Glomerular visceral epithelial cell (primary cell): Measurements from ENCODE around the gene UVRAG.

Experiments
- DNase-seq: peaks from one replicate; pipeline ENCODE4 v3.0.0-alpha.2; 2016; ENCODE audit errors: extremely low spot score

Gene UVRAG

DNA sequence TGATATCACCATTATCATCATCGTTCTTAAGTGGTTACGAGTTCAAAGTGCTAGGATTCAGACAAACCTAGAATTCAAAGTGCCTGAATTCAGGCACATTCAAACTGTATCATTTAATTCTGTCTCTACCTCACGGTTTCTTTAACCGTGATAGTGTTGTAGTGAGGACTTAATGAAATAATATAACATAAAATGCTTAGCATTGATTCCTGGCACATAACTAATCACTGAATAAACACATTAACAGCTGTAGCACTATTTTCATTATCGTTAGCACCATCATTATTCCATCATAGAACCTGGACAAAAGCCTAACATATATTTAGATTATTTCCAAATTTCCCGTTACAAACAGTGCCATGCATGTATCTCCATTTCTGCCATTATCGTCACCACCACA lies 289.3 kb downstream of the UVRAG start:
- no peak for DNase-seq

DNA sequence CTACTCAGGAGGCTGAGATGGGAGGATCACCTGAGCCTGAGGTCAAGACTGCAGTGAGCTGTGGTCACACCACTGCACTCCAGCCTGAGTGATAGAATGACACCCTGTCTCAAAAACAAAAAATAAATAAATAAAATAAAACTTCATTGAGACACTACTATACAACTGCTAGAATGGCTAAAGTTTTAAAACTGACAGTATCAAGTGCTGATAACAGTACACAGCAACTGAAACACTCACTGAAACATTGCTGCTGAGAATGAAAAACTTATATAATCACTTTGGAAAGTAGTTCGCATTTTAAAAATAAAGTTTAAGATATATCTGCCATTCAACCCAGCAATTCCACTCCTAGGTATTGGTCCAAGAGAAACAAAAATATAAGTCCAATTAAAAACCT lies 290.6 kb downstream of the UVRAG start:
- no peak for DNase-seq

DNA sequence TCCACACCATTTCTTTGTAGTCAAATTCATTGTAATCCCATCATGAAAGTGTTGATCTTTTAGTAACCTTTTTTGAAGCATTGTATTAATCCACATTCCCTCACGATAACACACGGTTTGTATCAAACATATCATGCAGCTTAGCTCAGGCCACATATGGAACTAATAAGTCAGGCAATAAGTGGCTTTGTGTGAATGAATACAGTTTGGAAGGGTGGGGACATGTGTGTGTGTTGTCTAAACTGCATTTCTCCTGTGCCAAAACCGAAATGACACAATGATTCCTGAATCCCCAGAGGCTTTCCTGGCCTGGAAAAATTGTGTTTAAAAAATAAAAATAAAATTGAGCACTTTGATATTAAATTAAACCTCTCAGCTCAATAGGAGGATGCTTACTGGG lies 293.0 kb downstream of the UVRAG start:
- no peak for DNase-seq

DNA sequence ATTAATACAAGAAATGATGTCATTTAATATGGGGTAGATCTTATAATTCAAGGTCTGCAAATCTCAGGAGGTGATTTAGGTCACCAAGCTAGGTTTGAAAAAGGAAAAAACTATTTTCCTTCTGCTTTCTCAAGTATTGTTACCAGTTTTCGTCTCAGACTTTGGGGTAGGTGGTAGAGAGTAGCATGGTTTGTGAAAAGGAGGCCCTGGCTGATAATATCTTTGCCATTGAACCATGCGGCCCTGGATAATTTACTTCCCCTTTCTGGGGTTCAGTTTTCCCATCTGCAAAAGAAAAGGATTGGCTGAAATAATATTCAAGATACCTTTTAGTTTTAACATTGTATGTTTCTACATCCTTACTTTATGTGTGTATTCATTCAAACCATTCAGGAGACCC lies 299.2 kb downstream of the UVRAG start:
- DNase-seq: no peak

DNA sequence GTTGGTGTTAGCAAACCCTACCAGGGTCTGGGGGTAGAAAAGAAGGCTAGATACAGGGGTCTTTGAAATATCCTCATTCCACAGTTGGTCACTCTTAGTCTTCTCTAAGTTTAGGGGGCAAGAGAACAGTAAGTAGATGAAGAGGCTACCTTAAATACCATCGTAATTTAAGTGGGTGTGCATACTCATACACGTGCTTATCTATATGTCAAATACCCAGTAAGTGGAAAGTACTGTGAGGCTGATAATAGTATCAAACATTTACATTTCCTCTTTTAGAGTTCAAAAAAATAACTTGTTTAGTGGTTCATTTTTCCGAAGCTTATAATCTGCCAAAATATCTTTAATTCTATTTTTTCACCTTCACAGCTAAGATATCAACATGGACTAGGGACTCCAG lies 300.5 kb downstream of the UVRAG start:
- DNase-seq: no peak

DNA sequence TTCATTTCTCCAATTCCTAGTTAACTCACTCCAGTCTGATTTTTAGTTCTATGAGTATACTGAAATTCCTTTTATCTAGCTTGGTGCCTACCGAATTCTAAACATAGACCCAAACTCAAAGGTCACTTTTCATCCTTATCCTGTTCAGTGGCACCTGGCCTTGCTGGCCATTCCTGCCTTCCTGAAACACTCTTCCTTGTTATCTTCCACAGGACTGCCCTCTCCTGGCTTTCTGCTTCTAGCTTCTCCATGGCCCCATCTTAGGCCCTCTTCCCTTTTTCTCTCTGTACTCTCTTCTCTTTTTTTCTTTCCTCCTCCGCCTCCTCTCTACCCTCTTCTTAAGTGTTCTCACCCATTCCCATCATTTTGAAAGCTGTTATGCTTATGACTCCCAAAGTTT lies 304.0 kb downstream of the UVRAG start:
- no peak for DNase-seq

DNA sequence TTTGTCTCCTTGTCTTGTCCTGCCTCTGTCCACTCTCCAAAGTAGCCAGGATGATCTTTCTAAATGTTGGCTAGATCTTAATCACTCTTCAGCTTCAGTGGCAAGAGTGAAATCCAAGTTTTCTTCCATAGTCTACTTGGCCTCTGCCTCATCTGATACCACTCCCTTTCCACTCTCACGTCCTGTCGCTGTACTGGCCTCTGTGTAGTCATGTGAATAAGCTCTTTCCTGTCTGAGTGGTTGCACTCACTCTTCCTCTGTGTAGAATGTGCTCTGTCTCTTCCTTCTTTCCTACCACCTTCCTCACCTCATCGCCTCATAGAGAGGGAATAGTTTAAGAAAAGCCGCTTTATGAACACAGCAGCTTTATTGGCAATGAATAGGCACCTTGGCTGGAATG lies 304.8 kb downstream of the UVRAG start:
- DNase-seq: no peak

DNA sequence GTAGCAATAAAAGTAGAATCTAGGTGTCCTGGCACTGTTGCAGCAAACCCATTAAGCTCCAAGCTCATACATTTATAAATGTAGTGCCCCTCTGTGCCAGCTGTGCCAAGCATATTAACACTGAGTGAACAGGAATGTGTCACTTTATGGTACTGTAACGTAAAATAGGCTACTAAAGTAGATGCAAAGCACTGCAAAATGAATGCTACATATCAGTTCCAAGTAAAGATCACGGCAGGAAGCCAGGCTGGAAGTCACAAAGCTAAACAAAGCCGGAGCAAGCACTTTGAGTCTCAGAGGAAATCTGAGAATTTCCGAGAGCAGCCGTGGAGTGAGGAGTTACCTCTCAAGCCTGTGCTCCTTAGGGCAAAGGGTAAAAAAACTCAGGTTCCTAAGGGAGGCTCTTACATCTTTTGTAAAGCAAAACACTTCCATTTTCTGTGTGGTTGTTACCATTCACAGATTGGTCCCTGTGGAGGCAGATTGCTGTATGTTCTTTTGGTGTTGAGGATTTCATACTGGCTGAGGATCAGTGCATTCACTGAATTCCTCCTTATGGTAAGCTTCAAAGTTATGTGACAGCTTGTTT lies 305.6 kb downstream of the UVRAG start:
- no peak for DNase-seq

DNA sequence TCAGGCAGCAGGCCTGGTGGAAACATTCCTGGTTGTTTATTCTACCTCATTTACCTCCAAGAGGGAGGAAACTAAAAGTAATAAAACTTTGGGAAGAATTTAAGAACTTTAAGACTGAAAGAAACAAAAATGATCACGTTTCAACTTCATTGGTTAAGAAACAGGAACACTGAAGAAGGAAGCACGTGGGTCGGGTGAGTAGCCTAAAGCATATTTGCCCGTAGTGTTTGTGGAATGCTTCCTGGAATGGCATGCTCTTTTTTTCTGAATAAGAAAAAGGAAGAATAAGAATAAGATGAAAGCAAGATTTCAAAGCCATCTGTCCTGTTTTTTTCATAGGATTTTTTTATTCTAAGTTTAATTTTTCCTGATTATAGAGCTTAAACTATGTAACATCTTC lies 308.2 kb downstream of the UVRAG start:
- no peak for DNase-seq

DNA sequence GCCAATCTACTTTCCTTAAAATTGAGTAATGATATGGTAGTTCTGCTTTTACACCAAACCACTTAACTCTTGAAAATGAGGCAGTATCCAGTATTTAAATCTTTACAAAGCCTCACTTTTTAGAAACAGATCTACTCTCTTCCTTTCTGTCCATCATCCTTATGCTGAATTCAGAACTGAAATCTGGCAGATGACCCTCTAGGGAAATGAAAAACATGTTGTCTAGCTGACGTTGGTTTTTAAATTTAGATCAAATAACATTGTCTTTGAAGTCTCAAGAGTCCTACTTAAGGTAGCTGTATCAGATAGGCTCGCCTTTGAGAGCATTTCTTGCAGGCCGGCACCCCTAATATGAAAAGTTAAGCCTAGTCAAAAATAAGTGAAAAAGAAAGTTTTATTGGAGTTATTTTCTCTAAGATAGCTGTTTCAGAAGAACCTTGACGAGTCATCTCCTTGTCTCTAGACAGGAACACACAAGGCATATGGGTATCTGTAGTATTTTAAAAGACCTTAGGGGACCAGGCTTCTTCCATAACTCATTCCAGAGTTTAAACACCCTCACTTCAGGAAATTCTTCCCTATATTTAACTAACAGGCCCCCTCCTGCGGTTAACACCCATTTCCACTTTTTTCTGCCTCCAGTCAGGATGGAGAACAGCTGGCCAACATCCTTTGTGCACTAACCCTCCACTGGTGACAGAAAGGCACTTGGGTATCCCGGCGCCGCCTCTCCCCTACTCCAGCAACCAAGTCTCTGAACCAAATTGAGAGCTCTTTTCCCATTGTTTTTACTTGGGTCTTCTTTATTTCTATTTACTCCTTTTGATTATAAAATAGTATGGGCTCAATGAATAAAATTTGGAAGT lies 310.1 kb downstream of the UVRAG start:
- DNase-seq: no peak

DNA sequence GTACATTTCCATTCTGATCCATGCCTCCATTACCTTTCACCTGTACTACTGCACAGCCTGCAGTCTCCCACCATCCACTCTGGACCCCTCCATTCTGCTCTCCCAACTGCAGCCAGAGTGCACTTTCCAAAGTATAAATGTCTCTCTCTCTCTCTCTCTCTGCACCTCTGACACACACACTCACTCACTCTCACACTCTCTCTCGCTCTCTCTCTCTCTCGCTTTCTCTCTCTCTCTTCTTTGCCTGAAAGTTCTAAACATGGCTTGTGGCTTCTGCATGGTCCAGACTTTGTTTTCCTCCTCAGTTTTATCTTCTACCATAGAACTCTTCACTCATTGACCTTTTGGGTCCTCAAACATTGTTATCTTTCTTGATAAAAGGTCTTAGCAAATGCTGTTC lies 314.7 kb downstream of the UVRAG start:
- no peak for DNase-seq

DNA sequence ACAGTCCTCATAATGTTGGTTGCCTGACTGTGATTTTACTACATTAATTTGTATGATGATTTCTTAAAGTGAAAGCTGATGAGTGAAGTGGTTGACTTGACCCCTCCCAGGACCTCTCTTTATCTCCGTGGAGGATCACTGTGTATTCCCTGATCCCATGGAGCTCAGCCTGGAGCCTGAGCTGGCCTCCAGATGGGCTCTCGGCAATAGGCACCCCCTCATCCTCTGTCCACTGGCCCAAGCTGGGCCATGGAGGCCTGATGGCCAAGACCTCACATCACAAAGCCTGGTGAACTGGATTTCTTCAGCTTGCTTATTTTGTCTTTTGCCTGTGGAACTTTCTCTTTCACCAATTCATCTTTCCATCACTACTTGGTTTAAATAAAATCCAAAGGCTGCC lies 316.1 kb downstream of the UVRAG start:
- DNase-seq: no peak

DNA sequence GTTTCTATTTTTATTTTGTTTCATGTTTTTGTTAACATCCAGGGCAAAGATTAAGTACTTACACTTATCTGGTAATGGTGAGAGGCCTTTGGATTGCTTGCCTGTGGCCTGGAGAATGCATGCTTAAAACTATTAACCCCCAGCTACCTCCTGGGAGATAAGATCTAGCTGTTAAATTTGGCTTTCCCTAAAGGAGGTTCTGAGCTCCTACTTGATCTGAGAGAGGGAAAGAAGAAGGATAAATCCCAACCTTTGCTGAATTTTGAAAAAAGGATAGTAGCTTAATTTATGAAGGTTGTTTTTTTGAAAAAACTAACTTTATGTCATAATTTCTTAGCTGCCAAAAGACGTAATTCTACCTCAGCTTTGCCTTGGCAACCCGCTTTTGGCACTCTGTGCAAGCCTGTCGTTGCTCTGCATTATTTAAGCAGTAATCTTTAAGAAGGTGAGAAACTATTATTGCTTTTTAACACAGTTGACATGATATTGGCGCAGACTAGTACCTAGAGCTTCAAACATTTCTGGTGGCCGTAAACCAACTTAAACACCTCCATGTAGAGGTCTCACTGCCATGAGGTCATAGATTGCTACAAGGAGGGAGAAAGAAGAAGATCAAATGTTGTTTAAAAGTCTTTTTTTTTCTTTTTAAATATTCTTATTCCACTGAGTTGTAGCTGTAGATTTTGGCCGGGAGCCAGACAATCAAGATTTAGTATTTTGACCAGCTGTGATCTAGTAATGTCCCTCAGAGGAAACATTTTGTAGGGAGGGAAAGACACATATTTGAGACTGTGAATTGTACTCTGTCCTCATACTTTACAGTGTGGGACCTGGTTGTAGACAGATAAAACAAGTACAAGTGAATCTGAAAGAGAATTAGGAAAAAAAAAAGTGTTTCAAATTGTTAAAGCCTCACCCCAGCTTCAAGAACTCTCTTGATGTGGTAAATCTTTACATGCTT lies 316.9 kb downstream of the UVRAG start:
- DNase-seq: no peak

DNA sequence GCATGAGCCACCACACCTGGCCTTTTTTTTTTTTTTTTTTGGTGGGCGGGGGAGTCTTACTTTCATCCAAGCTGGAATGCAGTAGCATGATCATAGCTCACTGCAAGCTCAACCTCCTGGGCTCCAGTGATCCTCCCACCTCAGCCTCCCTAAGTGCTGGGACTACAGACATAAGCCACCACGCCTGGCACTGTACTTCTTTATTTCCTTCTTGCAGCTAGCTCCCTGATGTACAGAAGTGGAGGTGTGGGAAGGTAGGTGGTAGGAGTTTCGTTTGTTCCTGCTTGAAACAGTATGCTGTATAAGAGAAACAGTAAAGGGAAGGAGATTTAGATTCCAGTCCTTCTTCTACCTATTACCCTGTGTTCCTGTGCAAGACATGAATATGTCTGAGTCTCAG lies 319.2 kb downstream of the UVRAG start:
- DNase-seq: no peak

DNA sequence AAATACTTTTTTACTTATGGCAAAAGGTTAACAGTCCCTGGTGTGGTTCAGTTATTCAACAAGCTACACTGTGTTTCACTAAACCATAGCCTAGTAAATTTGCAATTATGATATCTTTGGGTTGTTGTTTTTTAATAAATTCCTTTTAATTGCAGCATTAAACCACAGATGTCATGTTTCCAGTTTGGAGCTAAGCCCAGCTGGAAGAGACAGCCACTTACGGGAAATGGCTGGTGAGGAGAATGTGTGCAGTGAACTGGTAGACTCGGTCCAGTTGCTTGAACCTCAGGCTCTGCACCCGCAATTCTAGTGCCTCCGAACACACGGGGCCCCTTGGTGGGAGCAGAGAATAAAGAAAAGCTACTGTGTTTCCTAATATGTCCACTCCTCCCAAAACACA lies 320.5 kb downstream of the UVRAG start:
- no peak for DNase-seq

DNA sequence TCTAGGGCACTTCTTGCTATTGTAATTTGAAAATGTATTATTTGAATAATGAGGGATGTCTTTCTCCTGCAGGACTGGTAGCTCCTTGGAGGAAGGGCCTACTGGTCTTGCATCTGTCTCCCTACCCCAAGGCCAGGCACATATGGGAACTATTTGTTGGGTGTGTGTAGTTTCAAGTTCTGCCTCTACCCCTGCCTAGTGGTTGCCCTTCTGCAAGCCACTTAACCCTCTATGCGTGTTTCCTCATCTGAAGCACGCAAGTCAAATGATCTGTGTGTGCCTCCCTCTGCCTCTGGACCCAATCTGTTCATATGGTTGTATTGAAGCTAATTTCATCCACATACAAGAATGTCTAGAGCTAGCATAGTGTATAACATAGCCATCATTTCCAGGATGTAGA lies 324.3 kb downstream of the UVRAG start:
- DNase-seq: no peak

DNA sequence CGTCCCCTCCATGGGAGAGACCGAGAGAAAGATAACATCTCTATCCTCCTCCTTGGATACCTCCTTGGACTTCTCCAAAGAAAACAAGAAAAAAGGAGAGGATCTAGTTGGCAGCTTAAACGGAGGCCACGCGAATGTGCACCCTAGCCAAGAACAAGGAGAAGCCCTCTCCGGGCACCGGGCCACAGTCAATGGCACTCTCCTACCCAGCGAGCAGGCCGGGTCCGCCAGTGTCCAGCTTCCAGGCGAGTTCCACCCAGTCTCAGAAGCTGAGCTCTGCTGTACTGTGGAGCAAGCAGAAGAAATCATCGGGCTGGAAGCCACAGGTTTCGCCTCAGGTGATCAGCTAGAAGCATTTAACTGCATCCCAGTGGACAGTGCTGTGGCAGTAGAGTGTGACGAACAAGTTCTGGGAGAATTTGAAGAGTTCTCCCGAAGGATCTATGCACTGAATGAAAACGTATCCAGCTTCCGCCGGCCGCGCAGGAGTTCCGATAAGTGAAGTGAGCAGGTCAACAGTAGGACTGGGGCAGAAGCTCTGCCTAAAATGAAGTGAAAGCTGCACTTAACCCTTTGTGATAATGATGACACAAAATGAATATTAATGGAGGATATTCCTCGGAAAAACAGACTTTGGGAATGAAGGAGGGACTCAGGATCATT lies 326.0 kb downstream of the UVRAG start:
- DNase-seq: no peak

DNA sequence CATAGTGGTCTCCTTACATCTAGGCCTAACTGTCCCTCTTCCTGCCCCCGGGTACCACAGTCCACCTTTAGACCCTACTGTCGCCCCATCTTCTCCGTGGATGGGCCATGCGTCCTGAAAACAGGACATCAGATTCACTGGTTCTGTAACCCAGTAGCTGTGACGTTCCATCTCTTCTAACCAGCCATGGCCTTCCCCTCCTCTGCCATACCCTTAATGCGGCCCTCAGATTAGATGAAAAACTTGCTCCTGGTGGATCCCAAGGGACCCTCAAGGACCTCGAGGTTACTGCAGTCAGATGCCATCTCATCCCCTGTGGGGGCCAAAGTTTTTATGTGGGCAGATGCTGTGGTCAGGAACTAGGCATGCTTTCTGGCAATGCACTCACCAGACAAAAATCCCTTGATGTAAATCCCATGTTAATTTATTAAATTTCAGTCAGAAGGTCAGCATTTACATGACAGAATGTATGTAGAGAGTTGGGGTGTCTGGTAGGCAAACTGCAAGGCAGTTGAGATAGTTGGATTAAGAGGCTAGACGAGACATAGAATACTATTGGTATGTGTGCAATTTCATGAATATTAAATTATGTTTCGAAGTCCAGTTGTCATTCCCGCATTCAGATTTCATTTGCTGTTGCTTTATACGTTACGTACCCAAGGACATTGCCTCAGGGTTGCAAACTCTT lies 327.0 kb downstream of the UVRAG start:
- DNase-seq: no peak

DNA sequence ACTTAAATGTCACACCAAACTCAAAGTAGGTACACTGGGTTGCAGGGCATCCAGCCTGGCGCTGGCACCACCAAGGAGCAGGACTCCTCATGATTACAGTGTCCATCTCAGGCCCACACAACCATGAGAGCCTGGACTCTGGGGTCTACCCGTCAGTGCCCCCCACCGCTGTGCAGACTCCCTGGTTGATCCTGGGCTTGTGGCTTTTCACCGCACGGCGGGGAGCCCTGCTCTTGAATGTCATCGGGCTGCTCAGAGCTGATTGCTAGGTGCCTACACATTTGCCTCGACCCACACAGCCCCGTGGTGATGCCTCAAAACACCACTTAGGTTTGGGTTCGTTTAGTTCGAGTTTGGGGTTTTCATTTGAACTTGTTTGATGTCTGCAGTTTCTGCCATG lies 328.3 kb downstream of the UVRAG start:
- DNase-seq: no peak

DNA sequence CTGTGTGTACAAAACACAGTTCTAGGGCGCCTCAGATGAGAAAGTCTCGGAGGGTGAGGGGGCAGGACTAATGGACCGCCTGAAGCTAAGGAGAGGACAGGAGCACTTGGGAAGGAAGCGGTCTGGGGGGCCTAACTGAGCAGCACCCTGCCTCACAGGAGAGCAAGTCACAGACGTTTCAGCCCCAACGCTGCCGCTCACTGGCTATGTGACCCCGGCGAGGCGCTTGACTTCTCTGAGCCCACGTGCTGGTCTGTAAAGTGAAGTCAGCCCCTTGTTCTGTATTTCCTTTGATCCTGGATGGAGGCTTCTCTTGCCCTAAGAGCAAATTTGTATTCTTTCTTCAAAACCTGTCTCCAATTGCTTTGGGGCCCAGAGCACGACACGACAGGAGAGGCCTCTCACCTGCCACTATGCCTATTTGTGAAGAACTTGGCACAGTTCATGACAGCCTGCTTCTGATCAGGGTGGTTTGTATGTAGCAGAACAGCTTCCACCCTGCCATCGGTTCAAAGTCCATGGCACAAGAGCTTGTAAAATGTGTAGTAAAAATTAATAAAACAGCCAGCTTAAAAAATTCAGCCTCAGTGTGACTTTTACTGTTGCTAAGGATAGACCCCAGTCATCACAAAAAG lies 332.2 kb downstream of the UVRAG start:
- no peak for DNase-seq

DNA sequence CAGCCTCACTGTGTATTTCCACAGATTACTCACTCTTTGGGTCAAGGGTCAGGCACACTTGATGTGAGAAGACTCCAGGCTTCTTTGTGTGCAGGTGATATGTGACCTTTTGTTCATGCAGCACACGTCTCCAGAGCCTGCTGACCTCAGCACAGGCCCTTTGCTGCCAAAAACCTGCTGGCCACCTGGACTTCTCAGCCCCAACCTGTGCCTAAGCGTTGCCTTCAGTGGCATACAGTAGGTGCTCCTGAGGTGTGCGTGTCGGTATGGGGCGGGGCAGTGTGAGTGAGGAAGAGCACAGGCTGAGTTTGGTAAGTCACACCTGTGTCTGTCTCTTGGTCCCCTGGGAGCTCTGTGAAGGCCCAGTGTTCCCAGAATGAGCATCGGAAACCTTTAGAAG lies 333.2 kb downstream of the UVRAG start:
- DNase-seq: no peak
